Stimulated activated CD4-positive, alpha-beta T cell treated with anti-CD3 and anti-CD28 coated beads, Interleukin-2, amount 100 ng/mL, for 48 hours (primary cell): ENCODE results near the gene TRAPPC4.
A peak's percentile ranks its signal among the peaks of the same experiment; 100 is the strongest.
"Not testable (repeated sequence)": the region's sequence is repeated elsewhere in the genome, so short reads cannot be mapped to it uniquely, and the experiment has no call there.

Experiments used
- DNase-seq, 2 donors: peaks; one replicate each; pipeline ENCODE4 v3.0.0-alpha.2; 2020

The TRAPPC4 gene, protein sequence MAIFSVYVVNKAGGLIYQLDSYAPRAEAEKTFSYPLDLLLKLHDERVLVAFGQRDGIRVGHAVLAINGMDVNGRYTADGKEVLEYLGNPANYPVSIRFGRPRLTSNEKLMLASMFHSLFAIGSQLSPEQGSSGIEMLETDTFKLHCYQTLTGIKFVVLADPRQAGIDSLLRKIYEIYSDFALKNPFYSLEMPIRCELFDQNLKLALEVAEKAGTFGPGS

DNA sequence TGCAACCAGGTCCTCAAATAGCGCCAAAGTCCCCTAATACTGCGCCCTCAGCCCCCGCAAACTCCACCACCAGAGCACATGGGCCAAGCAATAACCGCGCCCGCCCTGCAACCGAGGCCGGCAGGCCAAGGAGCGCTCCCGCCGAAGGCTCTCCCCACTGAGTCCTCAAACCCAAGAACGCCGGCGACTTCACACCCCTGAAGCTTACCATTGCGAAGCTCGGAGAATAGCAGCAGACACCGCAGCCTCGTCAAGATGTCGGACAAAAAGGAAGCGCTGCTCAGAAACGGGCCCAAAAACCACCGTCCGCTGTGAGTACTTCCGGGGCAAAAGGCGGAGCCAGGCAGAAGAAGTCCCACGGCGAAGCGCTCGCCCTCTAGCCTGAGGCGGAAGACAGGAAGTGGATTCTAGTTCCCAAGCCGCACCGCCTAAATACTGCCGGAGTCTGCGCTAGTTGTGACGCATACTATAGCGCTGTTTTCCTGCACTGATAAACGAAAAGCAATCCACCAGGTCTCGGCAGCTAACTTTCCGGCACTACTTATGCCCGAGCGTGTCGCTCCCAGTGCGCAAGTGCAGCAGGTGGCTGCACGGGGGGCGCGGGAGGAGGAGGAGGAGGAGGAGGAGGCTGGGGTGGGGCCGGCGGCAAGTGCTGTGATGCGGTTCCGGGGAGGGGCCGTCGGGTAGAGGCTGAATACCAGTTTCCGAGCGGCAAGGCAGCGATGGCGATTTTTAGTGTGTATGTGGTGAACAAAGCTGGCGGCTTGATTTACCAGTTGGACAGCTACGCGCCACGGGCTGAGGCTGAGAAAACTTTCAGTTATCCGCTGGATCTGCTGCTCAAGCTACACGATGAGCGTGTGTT, at the start of gene TRAPPC4, which contains the start of gene RPS25:
Gene TRAPPC4, plus strand, starts transcription at position 693 of the 865 bp plus-strand sequence. Its CDS starts 30 bp downstream, at position 723.
Gene RPS25, minus strand, starts transcription at position 270 of the 865 bp plus-strand sequence. Its CDS starts 59 bp downstream, at position 211.
- DNase-seq: peak; percentile 86 to 88

DNA sequence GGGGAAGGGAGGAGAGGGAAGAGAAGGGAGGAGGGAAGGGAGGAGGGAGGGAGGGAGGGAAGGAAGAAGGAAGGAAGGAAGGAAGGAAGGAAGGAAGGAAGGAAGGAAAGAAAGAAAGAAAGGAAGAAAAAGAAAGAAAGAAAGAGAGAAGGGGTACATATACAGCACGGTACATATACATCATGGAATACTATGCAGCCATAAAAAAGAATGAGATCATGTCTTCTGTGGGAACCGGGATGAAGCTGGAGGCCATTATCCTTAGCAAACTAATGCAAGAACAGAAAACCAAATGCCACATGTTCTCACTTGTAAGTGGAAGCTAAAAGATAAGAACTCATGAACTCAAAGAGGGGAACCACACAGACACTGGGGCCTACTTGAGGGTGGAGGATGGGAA, 49.1 kb upstream of the TRAPPC4 start:
- DNase-seq: not testable (repeated sequence)

DNA sequence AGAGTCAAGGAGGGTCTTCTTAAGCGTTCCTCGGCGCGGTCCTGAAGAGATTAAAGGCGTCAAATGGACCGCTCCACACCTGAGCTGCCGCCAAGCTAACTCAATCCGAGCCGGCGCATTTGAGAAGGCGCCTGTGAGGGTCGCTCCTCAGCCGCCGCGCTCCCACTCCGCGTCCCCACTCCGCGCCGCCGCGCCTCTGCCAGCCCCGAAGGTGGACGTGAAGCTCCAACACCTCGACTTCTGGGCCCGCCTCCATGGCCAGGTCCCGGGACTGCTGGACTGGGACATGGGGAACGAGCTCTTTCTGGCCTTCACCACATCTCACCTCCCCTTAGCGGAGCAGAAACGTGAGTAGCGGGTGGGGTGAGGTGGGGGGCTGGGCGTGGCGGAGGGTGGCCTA, 46.9 kb upstream of the TRAPPC4 start, which contains the start of gene FOXR1:
Gene FOXR1, plus strand, starts transcription at position 116 of the 400 bp plus-strand sequence. Its CDS starts 171 bp downstream, at position 287.
- no peak for DNase-seq

DNA sequence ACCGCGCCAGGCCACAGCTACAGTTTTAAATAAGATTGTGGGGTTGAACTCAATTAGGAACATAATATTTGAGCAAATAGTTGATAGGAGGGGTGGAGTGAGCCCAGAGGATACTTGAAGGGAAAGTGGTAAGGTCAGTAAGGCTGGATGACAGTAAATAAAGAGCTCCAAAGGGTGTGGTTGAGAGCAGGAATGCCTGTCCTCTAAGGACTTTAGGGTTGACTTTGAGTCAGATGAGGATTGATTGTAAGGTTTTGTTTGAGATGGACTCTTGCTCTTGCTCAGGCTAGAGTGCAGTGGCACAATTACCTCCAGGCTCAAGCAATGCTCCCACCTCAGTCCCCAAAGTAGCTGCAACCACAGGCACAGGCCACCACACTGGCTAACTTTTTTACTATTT, 44.6 kb upstream of the TRAPPC4 start:
- no peak for DNase-seq

DNA sequence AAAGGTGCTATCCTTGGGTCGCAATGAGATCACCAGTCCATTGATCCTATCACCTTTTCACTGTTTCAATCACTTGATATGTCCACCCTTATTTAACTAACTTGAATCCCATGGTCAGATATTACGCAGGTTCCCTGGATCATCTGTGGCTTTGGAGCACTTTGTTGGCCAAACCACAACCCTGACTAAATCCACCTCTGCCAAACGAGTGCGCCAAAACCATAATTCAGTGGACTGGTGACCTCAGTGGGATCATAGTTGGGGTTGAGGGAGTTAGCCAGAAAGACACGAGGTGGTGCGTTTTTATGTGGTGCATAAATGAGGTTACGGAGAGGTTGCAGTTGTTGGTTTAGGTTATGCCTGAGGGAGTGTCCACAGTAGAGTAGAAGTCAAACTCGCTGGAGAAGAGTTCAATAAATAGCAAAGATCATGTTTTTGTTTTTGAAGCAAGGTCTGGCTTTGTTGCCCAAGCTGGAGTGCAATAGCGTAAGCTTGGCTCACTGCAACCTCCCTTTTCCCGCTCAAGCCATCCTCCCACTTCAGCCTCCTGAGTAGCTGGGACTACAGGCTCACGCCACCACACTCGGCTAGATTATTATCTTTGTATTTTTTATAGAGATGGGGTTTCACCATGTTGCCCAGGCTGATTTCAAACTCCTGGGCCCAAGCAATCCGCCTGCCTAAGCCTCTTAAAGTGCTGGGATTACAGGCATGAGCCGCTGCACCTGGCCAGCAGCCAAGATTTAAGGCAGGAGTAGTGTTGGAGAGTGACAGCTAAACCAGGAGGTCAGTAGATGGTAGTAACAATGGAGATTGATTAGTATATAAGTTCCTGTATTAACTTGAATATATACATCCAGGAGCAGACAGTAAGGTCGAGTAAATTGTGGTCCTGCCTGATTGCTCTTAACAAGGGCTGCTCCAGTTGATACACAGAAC, 42.5 kb upstream of the TRAPPC4 start:
- DNase-seq: no peak

DNA sequence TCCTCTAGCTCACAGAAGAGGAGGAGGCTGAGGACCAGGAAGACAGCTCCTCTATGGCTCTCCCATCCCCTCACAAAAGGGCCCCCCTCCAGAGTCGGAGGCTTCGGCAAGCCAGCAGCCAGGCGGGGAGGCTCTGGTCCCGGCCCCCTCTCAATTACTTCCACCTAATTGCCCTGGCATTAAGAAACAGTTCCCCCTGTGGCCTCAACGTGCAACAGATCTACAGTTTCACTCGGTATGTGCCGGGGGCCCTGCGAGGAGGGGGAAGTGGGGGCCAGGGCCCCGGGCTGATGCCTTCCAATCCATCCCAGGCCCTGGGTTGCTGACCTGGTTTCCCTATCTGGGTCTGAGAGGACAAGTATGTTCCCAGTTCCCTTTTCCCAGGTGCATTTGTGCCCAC, 39.1 kb upstream of the TRAPPC4 start:
- no peak for DNase-seq

DNA sequence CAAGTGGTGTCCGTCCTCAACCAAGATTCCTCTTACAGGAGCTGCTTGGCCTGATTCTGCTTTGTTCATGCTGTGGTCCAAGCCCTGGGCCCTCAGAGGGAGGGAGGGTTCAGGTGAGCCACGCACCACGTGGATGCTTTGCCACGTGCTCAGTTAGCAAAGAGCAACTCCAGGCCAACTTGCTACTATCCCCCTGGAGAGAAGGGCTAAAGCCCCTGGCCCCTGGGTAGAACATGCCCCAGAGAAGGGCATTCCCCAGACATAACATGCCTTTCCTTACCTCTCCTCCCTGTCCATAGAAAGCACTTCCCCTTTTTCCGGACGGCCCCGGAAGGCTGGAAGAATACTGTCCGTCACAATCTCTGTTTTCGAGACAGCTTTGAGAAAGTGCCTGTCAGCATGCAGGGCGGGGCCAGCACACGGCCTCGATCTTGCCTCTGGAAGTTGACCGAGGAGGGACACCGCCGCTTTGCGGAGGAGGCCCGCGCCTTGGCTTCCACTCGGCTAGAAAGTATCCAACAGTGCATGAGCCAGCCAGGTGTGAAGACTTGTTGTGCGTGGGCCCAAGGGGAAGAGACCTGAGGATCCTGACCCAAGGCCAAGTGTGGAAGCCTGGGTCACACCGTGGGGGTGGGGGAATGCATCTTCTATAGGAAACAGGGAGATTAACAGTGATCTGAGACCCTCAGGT, 38.2 kb upstream of the TRAPPC4 start:
- no peak for DNase-seq

DNA sequence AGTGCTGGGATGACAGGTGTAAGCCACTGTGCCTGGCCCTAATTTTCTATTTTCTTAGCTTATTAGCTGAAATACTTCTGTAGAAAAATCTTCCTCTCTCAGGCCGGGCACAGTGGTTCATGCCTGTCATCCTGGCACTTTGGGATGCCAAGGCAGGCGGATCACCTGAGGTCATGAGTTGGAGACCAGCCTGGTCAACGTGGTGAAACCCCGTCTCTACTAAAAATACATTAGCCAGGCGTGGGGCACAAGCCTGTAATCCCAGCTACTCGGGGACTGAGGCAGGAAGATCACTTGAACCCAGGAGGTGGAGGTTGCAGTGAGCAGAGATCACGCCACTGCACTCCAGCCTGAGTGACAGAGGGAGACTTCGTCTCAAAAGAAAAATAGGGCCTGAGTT, 34.2 kb upstream of the TRAPPC4 start:
- not testable (repeated sequence) for DNase-seq

DNA sequence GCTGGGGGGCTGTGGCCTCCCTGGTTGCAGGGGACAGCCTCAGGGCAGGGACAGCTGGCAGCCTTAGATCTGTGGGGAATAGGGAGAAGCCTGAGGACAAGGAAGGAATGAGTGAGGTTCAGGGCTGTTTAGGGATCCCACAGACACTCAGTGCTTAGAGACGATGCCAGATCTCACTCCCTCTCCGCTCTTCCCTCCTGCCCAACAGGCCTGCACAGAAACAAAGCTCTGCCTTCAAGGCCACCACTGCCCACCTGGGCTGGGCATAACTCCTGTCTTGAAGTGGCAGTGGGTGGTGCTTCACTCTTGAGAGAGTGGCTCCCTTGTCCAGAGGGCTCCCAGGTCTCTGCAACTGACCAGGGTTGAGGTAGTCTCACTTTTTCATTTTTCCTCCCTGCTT, 33.7 kb upstream of the TRAPPC4 start:
- no peak for DNase-seq

DNA sequence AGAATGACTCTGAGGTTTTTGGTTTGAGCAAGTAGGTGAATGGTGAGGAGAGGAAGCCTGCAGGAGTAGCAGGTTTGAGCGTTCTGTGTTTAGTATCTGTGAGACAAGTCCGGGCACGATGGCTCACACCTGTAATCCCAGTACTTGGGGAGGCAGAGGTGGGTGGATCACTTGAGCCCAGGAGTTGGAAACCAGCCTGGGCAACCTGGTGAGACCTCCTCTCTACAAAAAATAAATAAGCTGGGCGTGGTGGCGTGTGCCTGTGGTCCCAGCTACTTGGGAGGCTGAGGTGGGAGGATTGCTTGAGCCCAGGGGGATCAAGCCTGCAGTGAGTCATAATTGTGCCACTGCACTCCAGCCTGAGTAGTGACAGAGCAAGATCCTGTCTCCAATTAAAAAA, 30.3 kb upstream of the TRAPPC4 start:
- DNase-seq: no peak

DNA sequence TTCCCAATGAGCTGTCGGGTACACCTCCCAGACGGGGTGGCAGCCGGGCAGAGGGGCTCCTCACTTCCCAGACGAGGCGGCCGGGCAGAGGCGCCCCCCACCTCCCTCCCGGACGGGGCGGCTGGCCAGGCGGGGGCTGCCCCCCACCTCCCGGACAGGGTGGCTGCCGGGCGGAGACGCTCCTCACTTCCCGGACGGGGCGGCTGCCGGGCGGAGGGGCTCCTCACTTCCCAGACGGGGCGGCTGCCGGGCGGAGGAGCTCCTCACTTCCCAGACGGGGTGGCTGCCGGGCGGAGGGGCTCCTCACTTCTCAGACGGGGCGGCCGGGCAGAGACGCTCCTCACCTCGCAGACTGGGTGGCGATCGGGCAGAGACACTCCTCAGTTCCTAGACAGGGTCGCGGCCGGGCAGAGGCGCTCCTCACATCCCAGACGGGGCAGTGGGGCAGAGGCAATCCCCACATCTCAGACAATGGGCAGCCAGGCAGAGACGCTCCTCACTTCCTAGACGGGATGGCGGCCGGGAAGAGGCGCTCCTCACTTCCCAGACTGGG, 27.0 kb upstream of the TRAPPC4 start:
- not testable (repeated sequence) for DNase-seq

DNA sequence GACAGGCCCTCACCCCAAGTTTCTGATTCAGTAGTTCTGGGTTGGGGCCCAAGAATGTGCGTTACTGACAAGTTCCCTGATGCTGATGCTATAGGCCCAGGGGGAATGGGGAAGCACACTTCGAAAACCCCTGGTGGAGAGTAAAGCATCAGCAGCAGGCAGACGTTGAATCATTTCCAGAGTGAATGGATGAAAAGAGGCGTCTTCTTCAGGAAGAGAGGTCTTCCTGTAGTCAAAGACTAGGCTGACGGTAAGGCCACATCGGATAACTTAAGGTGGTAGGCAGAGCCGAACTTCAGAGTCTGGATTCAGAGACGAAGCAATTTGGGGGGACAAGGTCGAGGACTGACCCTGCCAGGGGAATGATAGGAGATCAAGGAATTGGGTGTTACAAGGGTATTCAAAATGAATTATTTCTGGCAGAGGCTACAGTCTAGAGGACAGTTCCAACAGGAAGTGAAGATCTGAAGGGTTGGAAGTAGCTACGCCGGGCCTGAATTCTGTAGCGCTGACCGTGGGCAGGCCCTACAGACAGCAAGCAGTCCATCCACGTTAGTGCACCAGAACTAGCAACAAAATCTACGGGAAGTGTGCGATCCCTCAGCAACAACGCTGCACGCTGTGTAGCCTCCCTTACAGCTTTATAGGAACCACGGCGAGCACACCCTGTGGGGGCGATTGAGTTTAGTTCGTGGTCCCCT, 21.5 kb upstream of the TRAPPC4 start:
- DNase-seq: peak in 1 of 2 donors; percentile 30

DNA sequence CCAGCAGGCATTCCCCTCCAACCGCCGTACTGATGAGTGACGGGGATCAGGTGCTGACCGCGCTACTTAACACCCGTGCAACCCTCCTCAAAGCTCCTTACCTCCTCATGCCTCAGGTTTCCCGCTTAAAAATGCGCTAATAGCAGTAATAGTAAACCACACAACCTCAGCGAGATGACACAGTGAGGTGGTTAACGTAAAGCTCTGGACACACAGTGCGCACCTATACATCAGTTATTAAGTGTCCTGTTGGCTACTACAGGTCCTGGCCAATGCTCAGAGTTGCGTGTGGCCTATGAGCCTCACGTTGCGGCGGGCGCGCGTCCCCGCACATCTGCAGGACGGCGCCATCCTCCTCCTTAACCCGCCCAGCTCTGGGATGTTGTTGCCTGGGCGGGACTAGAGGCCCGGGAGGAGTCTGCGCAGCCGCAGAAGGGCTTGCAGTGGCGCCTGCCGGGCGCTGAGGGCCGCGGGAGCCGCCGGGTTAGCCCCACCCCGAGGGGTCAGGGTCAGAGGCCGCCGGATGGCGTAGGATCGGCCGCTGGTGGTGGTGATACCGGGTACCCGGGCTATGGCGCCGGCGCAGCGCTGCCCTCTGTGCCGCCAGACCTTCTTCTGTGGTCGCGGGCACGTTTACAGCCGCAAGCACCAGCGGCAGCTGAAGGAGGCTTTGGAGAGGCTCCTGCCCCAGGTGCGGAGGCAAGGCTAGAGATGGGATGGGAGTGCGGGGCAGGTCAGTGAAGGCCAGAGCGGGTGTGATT, 20.8 kb upstream of the TRAPPC4 start, which contains the start of gene CENATAC:
Gene CENATAC, plus strand, starts transcription at position 512 of the 761 bp plus-strand sequence. Its CDS starts 60 bp downstream, at position 572.
- peak; percentile 93 to 94 for DNase-seq

DNA sequence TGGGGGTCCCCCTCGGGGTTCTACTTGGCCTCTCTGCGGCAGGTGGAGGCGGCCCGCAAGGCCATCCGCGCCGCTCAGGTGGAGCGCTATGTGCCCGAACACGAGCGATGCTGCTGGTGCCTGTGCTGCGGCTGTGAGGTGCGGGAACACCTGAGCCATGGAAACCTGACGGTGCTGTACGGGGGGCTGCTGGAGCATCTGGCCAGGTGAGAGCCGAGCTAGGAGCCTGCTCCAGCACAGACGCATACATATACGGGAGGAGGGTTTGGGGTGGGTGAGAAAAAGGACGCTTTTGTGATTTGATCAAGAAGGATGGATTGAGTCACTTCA, 20.2 kb upstream of the TRAPPC4 start:
- DNase-seq: no peak

DNA sequence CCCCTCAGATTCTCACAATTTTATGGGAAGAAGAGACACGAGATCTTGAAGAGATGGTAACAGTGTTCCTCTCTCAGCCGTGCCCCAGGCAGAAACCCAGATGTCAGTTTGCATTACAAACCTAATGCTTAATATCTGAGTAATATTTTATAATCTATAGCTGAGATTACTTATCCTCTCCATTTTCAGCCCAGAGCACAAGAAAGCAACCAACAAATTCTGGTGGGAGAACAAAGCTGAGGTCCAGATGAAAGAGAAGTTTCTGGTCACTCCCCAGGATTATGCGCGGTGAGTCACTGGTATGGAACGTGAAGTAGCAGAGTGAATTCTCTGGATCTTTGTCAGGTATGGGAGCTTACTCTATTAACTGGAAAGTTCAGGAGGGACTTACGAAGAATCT, 19.7 kb upstream of the TRAPPC4 start:
- no peak for DNase-seq

DNA sequence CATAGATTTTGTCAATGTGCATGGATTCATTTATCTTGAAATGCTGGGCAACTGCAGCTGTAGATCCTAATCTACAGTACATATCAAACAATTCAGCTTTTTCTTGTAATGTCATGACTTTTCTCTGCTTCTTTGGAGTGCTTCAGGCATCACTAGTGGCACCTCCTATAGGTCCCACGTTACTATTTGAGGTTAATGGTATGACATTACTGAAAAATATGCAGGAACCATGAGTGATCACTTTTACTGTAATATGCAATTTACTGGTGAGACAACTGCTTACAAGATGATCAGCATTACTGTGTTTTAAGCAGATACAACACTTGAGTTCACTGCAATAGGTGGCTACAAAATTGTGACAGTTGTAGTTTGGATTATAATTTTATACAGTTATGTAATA, 17.7 kb upstream of the TRAPPC4 start:
- DNase-seq: no peak

DNA sequence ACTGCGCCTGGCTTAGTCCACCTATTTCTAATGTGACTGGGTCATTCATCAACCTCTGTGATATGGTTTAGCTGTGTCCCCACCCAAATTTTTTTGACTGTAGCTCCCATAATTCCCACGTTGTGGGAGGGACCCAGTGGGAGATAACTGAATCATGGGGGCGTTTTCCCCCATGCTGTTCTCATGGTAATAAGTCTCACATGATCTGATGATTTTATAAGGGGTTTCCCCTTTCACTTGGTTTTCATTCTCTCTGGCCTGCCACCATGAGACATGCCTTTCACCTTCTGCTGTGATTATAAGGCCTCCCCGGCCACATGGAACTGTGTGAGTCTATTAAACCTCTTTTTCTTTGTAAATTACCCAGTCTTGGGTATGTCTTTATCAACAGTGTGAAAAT, 11.9 kb upstream of the TRAPPC4 start:
- no peak for DNase-seq

DNA sequence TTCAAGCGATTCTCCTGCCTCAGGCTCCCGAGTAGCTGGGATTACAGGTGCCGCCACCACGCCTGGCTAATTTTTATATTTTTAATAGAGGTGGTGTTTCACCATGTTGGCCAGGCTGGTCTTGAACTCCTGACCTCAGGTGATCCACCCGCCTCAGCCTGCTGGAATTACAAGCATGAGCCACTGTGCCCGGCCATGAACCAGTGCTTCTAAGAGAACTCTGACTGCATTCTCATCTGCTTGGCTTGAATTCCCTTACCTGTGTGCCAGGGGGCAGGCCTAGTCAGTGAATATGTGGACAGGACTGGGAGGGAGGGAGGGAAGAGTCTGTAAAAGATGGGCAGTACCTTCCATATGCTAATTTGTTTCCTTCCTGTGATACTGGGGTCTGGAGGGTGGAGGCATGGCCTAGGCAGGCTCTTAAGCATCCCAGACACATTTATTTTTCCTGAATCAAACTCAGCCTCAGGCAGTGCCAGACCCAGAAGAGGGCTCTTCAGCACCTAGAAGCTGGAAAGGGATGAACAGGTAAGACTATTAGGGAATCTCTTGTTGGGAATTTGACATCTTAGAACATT, 7.0 kb upstream of the TRAPPC4 start:
- DNase-seq: no peak

DNA sequence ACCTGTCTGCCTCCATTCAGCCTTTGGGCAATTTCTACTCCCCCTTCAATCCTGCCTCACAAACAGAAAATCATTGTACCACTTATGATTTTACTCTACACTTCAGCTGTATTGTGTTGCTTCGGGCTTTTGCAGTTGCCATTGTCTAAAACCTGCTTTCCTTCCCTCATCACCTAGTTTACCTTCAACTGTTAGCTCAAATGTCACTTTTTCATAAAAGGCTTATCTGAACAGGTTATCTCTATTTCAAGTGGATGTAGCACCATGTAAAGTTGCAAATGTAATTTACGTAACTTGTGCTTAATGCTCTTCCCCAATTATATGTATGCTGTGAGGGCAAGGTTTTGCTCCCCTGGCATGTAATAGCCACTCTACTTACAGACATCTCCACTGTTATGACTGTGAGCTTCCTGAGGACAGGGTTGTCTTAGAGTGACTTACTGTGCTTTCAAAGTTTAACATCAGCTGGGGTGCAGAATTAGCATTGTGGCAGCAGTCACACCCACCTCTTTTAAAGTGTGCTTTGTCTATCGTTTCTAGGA, 5.9 kb upstream of the TRAPPC4 start:
- no peak for DNase-seq
